H1 (cell line): ENCODE results near the gene HMCN2. TPM values are rescaled to one million over a fixed set of nuclear protein-coding genes. Genes with fewer than 3 reads are reported as not detected.

Experiments used
- BACH1 ChIP-seq: IDR thresholded peaks from 2 replicates; pipeline ENCODE4 v1.6.1; 2012; ENCODE audit warnings: low read length, improper control_type of control experiment
- CBX8 ChIP-seq: fragments of 300-800, 300-1000 bp; sonication (generic); IDR thresholded peaks from 2 replicates; pipeline ENCODE4 v1.7.1; 2016; ENCODE audit warnings: low read depth, low read length, borderline replicate concordance
- NANOG ChIP-seq: IDR thresholded peaks from 2 replicates; pipeline ENCODE4 v1.6.1; 2011; ENCODE audit warnings: low read length, low read depth, mild to moderate bottlenecking, inconsistent platforms; ENCODE audit not compliant: insufficient read depth, poor library complexity, severe bottlenecking
- POLR2AphosphoS5 ChIP-seq: IDR thresholded peaks from 2 replicates; pipeline ENCODE4 v1.6.1; 2011; ENCODE audit warnings: low read depth, low read length
- RAD21 ChIP-seq, 2 experiments: IDR thresholded peaks in 1 of 2; conservative IDR thresholded peaks in 1 of 2; 2 replicates each; pipeline ENCODE4 v1.6.1; 2011; ENCODE audit warnings: low read depth in 2 of 2, low read length in 2 of 2, improper control_type of control experiment in 1 of 2, inconsistent platforms in 1 of 2, mild to moderate bottlenecking in 1 of 2, moderate library complexity in 1 of 2
- polyA plus RNA-seq, 7 experiments: library from polyadenylated mRNA; depleted of rRNA in 3 of 7; stranded (reverse) in 5 of 7; unstranded in 2 of 7; fragments of >200 nt in 5 of 7; fragments of 200-250 nt in 2 of 7; gene quantifications; 1 replicate in 5 of 7; 2 replicates in 1 of 7; 4 replicates in 1 of 7; pipeline versions ENCODE4 v1.2.1 to v1.2.3, GENCODE V29; 2011 to 2013; ENCODE audit warnings: missing spikeins in 2 of 7, mixed read lengths in 2 of 7
- total RNA-seq: library from RNA; stranded (reverse); fragmentation: NEBNext Ultra II Directional; extraction: Animal tissue kit (Norgen Biotek cat#: 25700); gene quantifications from 2 replicates; pipeline ENCODE4 v1.2.1, GENCODE V29; 2021

HMCN2 gene
- total and polyA plus RNA-seq, 2 of the 8 experiments (the other 6 are each of a cell fraction or from before 2014, with no cell fraction given): 5.0 to 9.1 TPM

DNA sequence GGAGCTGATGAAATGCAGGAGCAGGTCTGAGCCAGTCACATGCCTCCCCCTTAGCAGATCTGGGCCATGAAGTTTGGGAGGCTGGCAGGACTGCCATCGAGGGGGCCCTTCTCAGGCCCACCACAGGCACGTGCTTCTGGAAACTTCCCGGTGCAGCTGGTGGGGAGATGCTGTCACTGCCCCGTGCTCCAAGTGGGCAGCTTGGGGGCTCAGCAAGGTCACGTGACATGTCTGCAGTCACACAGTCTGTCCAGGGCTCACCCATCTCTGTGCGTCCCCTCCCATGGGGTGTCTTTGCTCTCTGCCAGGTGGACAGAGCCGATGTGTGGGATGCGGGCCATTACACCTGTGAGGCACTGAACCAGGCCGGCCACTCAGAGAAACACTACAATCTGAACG lies 99.8 kb downstream of the HMCN2 start (continued):
- TF ChIP-seq NANOG (no peak), CBX8 (no peak), RAD21 (IDR thresholded peaks at IDR 0.05 in 1 of 2, conservative IDR thresholded peaks at IDR 0.05 in 1 of 2; ENCODE audit: low read depth in 2 of 2, low read length in 2 of 2) (no peak), BACH1 (no peak), POLR2AphosphoS5 (no peak)
